HG03460 (cell line): ENCODE measurements around the gene NFKBIE.

Experiments used
- ATAC-seq: cut with Tn5 transposase; IDR thresholded peaks from one replicate; pipeline ENCODE4 v1.9.1; 2021; ENCODE audit not compliant: unreplicated experiment

The NFKBIE gene

DNA sequence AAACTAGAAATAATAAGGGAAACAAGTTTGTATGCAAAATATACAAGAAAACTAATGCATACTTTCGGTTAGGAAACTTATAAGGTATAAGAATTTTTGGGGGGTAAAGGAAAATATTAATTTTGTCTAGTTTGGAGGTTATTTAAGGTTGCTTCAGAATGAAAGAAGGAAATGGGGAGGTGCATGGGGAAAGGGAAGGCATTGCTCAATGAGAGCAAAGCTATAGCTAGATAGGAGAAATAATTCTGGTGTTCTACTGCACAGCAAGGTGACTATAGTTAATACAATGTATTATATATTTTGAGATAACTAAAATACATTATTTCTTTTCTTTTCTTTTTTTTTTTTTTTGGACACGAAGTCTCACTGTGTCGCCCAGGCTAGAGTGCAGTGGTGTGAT lies 54.1 kb downstream of the NFKBIE start:
- no peak for ATAC-seq
